ENCODE results near the gene HEATR5A. TPM values are rescaled to one million over a fixed set of nuclear protein-coding genes. Genes with fewer than 3 reads are reported as not detected.

Gene HEATR5A
- total and polyA plus RNA-seq, 2 of the 13 experiments (the other 11 are each of a cell fraction or from before 2014, with no cell fraction given): 36.4 to 105 TPM

DNA sequence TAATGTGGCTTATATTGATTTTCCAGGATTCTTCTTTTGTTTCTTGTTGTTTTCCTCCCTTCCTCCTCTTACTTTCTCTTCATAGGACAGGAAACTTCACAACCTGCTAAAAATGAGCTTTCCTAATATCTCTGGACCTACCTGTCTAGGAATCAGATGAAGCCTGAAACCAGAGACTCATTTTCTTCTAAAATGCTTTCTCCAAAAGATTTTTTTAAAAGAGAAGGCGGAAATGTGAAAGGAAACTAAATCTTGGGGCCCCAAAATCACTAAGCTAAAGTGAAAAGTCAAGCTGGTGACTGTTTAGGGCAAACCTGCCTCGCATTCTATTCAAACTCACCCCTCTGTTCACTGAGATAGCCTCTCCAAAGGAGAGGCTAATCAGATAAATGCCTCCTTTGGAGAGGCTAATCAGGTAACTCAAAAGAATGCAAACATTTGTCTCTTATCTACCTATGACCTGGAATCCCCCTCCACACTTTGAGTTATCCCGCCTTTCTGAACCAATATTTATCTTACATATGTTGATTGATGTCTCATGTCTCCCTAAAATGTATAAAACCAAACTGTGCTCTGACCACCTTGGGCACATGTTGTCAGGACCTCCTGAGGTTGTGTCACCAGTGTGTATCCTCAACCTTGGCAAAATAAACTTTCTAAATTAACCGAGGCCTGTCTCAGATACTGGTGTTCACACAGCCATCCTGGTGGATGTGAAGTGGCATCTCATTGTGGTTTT is 140.0 kb downstream of the HEATR5A start (continued):
- no peak for TF ChIP-seq MTERF4 (CRISPR knock-in tag; IDR thresholded peaks at IDR 0.05)
- TF ChIP-seq SP4 (CRISPR knock-in tag; IDR thresholded peaks at IDR 0.05): no peak
- TF ChIP-seq ZNF136 (CRISPR knock-in tag; IDR thresholded peaks at IDR 0.05; ENCODE audit: low read depth): no peak
- TF ChIP-seq, protein P1, sequence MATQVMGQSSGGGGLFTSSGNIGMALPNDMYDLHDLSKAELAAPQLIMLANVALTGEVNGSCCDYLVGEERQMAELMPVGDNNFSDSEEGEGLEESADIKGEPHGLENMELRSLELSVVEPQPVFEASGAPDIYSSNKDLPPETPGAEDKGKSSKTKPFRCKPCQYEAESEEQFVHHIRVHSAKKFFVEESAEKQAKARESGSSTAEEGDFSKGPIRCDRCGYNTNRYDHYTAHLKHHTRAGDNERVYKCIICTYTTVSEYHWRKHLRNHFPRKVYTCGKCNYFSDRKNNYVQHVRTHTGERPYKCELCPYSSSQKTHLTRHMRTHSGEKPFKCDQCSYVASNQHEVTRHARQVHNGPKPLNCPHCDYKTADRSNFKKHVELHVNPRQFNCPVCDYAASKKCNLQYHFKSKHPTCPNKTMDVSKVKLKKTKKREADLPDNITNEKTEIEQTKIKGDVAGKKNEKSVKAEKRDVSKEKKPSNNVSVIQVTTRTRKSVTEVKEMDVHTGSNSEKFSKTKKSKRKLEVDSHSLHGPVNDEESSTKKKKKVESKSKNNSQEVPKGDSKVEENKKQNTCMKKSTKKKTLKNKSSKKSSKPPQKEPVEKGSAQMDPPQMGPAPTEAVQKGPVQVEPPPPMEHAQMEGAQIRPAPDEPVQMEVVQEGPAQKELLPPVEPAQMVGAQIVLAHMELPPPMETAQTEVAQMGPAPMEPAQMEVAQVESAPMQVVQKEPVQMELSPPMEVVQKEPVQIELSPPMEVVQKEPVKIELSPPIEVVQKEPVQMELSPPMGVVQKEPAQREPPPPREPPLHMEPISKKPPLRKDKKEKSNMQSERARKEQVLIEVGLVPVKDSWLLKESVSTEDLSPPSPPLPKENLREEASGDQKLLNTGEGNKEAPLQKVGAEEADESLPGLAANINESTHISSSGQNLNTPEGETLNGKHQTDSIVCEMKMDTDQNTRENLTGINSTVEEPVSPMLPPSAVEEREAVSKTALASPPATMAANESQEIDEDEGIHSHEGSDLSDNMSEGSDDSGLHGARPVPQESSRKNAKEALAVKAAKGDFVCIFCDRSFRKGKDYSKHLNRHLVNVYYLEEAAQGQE (IDR thresholded peaks at IDR 0.05; ENCODE audit: borderline replicate concordance in 1 of 2, low read depth in 1 of 2, low read length in 2 of 2): peak in 1 of 2 experiments; percentile 46; a peak in 1 of 4 replicates
- peak; percentile 81 for TF ChIP-seq RXRB (CRISPR knock-in tag; IDR thresholded peaks at IDR 0.05; ENCODE audit: borderline replicate concordance)
- no peak for TF ChIP-seq POLR2G (IDR thresholded peaks at IDR 0.05; ENCODE audit: low read depth, low read length)
- TF ChIP-seq PRMT3 (CRISPR knock-in tag; IDR thresholded peaks at IDR 0.05; ENCODE audit: borderline replicate concordance, low read depth): no peak
- TF ChIP-seq AFF4 (CRISPR knock-in tag; IDR thresholded peaks at IDR 0.05): no peak
- no peak for TF ChIP-seq GTF3A (CRISPR knock-in tag; conservative IDR thresholded peaks at IDR 0.05)
- no peak for TF ChIP-seq RFX1 (IDR thresholded peaks at IDR 0.05)
- TF ChIP-seq CCAR2 (optimal IDR thresholded peaks at IDR 0.05; ENCODE audit: low read depth, low read length): no peak
- TF ChIP-seq ARNT (IDR thresholded peaks at IDR 0.05): no peak
- TF ChIP-seq, protein P2, sequence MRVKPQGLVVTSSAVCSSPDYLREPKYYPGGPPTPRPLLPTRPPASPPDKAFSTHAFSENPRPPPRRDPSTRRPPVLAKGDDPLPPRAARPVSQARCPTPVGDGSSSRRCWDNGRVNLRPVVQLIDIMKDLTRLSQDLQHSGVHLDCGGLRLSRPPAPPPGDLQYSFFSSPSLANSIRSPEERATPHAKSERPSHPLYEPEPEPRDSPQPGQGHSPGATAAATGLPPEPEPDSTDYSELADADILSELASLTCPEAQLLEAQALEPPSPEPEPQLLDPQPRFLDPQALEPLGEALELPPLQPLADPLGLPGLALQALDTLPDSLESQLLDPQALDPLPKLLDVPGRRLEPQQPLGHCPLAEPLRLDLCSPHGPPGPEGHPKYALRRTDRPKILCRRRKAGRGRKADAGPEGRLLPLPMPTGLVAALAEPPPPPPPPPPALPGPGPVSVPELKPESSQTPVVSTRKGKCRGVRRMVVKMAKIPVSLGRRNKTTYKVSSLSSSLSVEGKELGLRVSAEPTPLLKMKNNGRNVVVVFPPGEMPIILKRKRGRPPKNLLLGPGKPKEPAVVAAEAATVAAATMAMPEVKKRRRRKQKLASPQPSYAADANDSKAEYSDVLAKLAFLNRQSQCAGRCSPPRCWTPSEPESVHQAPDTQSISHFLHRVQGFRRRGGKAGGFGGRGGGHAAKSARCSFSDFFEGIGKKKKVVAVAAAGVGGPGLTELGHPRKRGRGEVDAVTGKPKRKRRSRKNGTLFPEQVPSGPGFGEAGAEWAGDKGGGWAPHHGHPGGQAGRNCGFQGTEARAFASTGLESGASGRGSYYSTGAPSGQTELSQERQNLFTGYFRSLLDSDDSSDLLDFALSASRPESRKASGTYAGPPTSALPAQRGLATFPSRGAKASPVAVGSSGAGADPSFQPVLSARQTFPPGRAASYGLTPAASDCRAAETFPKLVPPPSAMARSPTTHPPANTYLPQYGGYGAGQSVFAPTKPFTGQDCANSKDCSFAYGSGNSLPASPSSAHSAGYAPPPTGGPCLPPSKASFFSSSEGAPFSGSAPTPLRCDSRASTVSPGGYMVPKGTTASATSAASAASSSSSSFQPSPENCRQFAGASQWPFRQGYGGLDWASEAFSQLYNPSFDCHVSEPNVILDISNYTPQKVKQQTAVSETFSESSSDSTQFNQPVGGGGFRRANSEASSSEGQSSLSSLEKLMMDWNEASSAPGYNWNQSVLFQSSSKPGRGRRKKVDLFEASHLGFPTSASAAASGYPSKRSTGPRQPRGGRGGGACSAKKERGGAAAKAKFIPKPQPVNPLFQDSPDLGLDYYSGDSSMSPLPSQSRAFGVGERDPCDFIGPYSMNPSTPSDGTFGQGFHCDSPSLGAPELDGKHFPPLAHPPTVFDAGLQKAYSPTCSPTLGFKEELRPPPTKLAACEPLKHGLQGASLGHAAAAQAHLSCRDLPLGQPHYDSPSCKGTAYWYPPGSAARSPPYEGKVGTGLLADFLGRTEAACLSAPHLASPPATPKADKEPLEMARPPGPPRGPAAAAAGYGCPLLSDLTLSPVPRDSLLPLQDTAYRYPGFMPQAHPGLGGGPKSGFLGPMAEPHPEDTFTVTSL (CRISPR knock-in tag; IDR thresholded peaks at IDR 0.05; ENCODE audit: borderline replicate concordance): peak; percentile 71; the same call in 1 of the 2 replicates
- TF ChIP-seq ZNF382 (CRISPR knock-in tag; IDR thresholded peaks at IDR 0.05; ENCODE audit: borderline replicate concordance): no peak
- no peak for TF ChIP-seq ZNF652 (CRISPR knock-in tag; IDR thresholded peaks at IDR 0.05; ENCODE audit: borderline replicate concordance, low read depth)
